OCI-LY3 (cell line): Measurements from ENCODE around the gene PLCH2.

Experiments used
- CTCF ChIP-seq: fragments of 200-600, 300-600 bp; sonication (generic); IDR thresholded peaks from 2 replicates; pipeline ENCODE4 v1.5.1; 2014; ENCODE audit warnings: antibody characterized with exemption, low read length, low read depth
- EZH2phosphoT487 ChIP-seq: fragments of 200-600 bp; shearing (Covaris generic); IDR thresholded peaks from 2 replicates; pipeline ENCODE4 v1.6.1; 2018; ENCODE audit warnings: antibody characterized with exemption, mixed run types, low read depth

GRCh38 chr1:2492091-2492490, 16.0 kb downstream of the PLCH2 start:
- TF ChIP-seq CTCF, result no peak
- TF ChIP-seq EZH2phosphoT487, result no peak
